NT2/D1 (cell line): ENCODE data around the gene SCAF4.

Experiments
- DNase-seq: peaks from one replicate; pipeline ENCODE4 v3.0.0-alpha.2; 2011; ENCODE audit warnings: low read depth, low spot score
- H3K27me3 ChIP-seq: 2 replicates; pipeline ENCODE4 v1.6.0; 2011; ENCODE audit warnings: mild to moderate bottlenecking; ENCODE audit not compliant: insufficient read length, insufficient read depth
- H3K36me3 ChIP-seq: 2 replicates; pipeline ENCODE4 v1.6.1; 2011; ENCODE audit warnings: mild to moderate bottlenecking, low read length, mixed read lengths; ENCODE audit not compliant: insufficient read depth, insufficient read length
- H3K4me1 ChIP-seq: 2 replicates; pipeline ENCODE4 v1.5.1; 2011; ENCODE audit not compliant: insufficient read depth, insufficient read length
- H3K4me3 ChIP-seq: 2 replicates; pipeline ENCODE4 v1.5.1; 2011; ENCODE audit warnings: low read depth; ENCODE audit not compliant: insufficient read length
- H3K9ac ChIP-seq: 2 replicates; pipeline ENCODE4 v1.6.0; 2011; ENCODE audit warnings: low read depth; ENCODE audit not compliant: insufficient read length
- H3K9me3 ChIP-seq: 2 replicates; pipeline ENCODE4 v1.5.1; 2011; ENCODE audit warnings: mild to moderate bottlenecking, low read length; ENCODE audit not compliant: insufficient read depth
- SUZ12 ChIP-seq: IDR thresholded peaks from 2 replicates; pipeline ENCODE4 v1.6.1; 2011; ENCODE audit not compliant: insufficient read length, insufficient read depth; ENCODE audit errors: extremely low read depth
- YY1 ChIP-seq: IDR thresholded peaks from 2 replicates; pipeline ENCODE4 v1.6.1; 2011; ENCODE audit not compliant: insufficient read length, insufficient read depth
- ZNF274 ChIP-seq: IDR thresholded peaks from 2 replicates; pipeline ENCODE4 v1.6.1; 2011; ENCODE audit warnings: mild to moderate bottlenecking, low read depth, low read length

SCAF4 gene

GRCh38 chr21:31693222-31693621, 38.7 kb downstream of the SCAF4 start:
- Histone ChIP-seq H3K9me3 (no peaks in the 10 kb centered on the region), H3K9ac (no peak overlapping the region), H3K4me1 (no peaks in the 10 kb centered on the region), H3K36me3 (peaks cover 97% of the 10 kb centered on the region), H3K27me3 (no peaks in the 10 kb centered on the region), H3K4me3 (no peak overlapping the region)
- TF ChIP-seq YY1 (no peak), SUZ12 (no peak), ZNF274 (no peak)
- no peak for DNase-seq

- H3K9ac ChIP-seq = no peak overlapping the region
- H3K27me3 ChIP-seq = no peaks in the 10 kb centered on the region
- TF ChIP-seq YY1 (no peak), ZNF274 (no peak), SUZ12 (no peak)
- DNase-seq = no peak
- H3K9me3 ChIP-seq = no peaks in the 10 kb centered on the region
- H3K36me3 ChIP-seq = peaks cover 95% of the 10 kb centered on the region
- no peaks in the 10 kb centered on the region for H3K4me1 ChIP-seq
- no peak overlapping the region for H3K4me3 ChIP-seq
Measured at GRCh38 chr21:31688603-31689368, 43.1 kb downstream of the SCAF4 start.

DNA sequence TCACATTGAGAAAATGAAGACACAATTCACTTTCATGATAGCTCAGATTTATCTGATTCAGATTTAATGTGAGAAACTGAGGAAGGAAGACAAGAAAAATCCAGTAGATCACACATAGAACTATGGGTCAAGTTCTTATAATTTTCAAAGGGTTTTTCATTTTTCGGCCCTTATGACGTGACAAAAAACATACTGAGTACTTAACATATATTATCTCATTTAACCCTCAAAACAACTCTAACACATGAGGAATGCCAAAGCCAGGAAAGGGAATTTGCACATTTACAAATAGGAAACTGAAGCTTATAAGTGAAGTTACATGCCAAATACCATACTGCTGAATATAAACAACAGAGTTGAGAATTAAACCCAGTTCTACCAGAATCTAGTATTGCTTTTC, 44.8 kb downstream of the SCAF4 start:
- Histone ChIP-seq H3K27me3 (no peaks in the 10 kb centered on the region), H3K4me1 (no peaks in the 10 kb centered on the region), H3K36me3 (peaks cover 95% of the 10 kb centered on the region), H3K9ac (no peak overlapping the region), H3K4me3 (no peak overlapping the region), H3K9me3 (no peaks in the 10 kb centered on the region)
- no peak for DNase-seq
- no peak for TF ChIP-seq ZNF274
- no peak for TF ChIP-seq YY1
- no peak for TF ChIP-seq SUZ12

DNA sequence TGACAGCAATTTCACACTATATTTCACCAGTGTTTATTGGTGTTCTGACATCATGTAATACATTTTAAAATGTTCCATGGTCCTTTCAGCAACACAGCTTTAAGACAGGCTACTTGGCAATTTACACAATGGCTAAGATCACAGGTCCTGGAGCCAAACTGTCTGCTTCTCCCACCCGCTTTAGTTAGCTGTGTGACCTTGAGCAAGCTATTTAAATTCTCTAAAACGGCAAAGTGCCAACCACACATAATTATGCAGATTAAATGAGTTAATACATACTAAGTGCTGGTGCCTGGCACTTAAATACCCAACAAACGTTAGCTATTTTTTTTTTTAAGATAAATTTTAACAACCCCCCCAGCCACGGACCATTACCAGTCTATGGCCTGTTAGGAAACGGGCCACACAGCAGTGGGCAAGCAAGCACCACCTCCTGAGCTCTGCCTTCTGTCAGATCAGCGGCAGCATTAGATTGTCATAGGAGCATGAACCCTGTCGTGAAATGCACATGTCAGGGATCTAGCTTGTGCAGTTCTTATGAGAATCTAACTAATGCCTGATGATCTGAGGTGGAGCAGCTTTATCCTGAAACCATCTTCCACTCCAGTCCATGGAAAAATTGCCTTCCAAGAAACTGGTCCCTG, 45.5 kb downstream of the SCAF4 start:
- no peak for DNase-seq
- Histone ChIP-seq H3K27me3 (no peaks in the 10 kb centered on the region), H3K4me3 (no peak overlapping the region), H3K36me3 (peaks cover 95% of the 10 kb centered on the region), H3K9me3 (no peaks in the 10 kb centered on the region), H3K4me1 (no peaks in the 10 kb centered on the region), H3K9ac (no peak overlapping the region)
- no peak for TF ChIP-seq ZNF274
- no peak for TF ChIP-seq SUZ12
- TF ChIP-seq YY1 = no peak

GRCh38 chr21:31684918-31685317, 47.0 kb downstream of the SCAF4 start:
- TF ChIP-seq ZNF274 (no peak), YY1 (no peak), SUZ12 (no peak)
- Histone ChIP-seq H3K4me1 (no peaks in the 10 kb centered on the region), H3K36me3 (peaks cover 95% of the 10 kb centered on the region), H3K4me3 (no peak overlapping the region), H3K9ac (no peak overlapping the region), H3K27me3 (no peaks in the 10 kb centered on the region), H3K9me3 (no peaks in the 10 kb centered on the region)
- no peak for DNase-seq

DNA sequence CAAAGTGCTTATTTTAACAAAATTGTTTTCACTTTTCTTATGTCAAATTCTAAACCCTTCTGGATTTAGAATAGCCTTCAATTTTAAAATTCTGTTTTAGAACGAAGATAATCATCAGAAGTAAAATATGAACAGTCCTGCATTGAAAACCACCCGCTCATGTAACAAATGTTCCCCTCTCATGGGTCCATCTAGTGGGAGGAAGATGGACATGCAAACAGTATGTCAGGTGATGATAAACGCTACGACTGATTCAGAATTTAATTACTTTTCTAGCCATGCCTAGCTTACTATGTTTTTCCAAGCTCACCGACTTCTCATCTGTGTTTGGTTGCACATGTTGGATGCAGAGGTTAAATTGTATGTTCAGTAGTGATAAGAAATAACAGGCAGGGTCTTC, 48.9 kb downstream of the SCAF4 start:
- Histone ChIP-seq H3K9me3 (no peaks in the 10 kb centered on the region), H3K27me3 (no peaks in the 10 kb centered on the region), H3K4me3 (no peak overlapping the region), H3K4me1 (no peaks in the 10 kb centered on the region), H3K36me3 (peaks cover 92% of the 10 kb centered on the region), H3K9ac (no peak overlapping the region)
- no peak for DNase-seq
- TF ChIP-seq SUZ12 (no peak), YY1 (no peak), ZNF274 (no peak)

GRCh38 chr21:31682620-31683019, 49.3 kb downstream of the SCAF4 start:
- H3K36me3 ChIP-seq = peaks cover 88% of the 10 kb centered on the region
- no peak for DNase-seq
- H3K9ac ChIP-seq = no peak overlapping the region
- no peaks in the 10 kb centered on the region for H3K4me1 ChIP-seq
- no peaks in the 10 kb centered on the region for H3K27me3 ChIP-seq
- TF ChIP-seq ZNF274 (no peak), YY1 (no peak), SUZ12 (no peak)
- H3K9me3 ChIP-seq = no peaks in the 10 kb centered on the region
- H3K4me3 ChIP-seq = no peak overlapping the region
